ENCODE results near the gene SLC35E2B.
"Not testable (repeated sequence)": the region's sequence is repeated elsewhere in the genome, so short reads cannot be mapped to it uniquely, and the experiment has no call there.

Gene SLC35E2B

DNA sequence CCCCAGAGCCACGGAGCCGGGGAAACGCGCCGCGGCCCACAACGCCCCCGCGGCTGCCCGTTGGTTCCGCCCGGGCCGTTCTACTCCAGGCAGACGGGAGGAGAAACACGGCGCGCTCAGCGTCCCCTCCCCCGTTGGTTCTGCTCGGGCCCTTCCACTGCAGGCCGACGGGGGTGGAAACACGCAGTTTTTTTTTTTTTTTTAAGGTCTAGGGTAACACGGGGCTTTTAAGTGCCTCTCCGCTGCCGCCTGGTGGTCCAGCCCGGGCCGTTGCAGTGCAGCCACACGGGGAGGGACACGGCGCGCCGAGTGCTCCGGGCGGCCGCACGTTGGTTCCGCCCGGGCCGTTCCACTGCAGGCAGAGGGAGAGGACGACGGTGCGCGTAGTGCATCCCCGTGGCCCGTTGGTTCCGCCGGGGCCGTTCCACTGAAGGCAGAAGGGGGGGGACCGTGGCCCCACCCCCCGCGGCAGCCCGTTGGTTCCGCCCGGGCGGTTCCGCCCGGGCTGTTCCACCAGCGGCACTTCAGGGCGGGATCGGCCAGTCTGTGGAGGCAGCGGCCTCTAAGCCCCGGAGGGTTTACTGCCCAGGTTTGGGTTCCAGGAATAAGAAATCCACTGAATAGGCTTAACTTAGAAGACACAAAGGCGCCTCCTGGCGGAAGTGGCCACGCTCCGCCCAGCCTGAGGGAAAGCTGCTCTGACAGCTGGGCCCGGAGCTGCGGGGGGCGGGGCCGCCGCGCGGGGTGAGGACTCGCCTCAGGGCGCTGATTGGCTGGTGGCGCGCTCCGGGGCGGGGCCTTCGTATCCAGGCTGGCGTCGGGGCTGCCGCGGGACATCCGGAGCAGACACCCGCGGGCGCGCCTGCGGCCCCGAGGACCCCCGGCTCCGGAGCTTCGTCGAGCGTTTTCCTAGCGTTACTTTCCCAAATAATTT lies at the start of gene SLC35E2B:
SLC35E2B (minus strand) TSS at position 82 of the 934 bp plus-strand sequence. CDS start 16,096 bp downstream, outside the sequence.
- peak; percentile 96 for DNase-seq

DNA sequence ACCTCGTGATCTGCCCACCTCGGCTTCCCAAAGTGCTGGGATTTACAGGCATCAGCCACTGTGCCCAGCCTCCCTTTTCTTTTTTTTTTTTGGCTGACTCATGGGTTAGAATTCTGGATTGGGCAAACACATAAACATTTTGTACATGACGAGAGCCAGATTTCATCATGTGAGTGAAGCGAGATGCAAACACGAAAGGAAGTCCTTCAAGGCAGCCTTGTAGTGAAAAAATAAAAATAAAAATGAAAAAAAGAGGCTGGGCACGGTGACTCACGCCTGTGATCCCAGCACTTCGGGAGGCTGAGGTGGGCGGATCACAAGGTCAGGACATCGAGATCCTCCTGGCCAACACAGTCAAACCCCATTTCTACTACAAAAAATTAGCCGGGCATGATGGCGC lies 48.4 kb upstream of the SLC35E2B start:
- not testable (repeated sequence) for DNase-seq

DNA sequence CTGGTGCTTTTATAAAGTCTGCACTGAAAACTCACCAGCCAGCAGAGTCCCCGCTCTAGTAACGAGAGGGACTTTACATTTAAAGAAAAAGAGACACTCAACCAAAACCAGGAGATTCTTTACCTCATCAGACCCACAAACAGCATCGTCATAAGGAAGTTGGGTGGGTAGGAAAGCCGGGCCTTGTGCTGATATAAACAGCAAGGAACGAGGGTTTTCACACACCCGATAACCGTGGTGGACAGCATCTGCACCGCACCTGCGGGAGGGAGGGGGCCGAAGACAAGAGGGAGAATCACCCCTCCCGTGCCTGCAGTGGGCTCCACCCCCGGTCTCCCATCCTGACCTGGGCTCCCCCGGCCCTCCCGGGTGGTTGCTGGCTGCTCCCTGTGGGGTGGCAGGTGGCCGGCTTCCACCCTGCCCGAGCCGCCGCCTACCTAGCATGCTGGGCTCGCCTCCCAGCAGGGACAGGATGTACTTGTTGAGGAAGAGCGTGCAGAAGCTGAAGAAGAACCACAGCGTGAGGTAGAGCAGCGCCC lies 46.3 kb upstream of the SLC35E2B start:
- DNase-seq: not testable (repeated sequence)

DNA sequence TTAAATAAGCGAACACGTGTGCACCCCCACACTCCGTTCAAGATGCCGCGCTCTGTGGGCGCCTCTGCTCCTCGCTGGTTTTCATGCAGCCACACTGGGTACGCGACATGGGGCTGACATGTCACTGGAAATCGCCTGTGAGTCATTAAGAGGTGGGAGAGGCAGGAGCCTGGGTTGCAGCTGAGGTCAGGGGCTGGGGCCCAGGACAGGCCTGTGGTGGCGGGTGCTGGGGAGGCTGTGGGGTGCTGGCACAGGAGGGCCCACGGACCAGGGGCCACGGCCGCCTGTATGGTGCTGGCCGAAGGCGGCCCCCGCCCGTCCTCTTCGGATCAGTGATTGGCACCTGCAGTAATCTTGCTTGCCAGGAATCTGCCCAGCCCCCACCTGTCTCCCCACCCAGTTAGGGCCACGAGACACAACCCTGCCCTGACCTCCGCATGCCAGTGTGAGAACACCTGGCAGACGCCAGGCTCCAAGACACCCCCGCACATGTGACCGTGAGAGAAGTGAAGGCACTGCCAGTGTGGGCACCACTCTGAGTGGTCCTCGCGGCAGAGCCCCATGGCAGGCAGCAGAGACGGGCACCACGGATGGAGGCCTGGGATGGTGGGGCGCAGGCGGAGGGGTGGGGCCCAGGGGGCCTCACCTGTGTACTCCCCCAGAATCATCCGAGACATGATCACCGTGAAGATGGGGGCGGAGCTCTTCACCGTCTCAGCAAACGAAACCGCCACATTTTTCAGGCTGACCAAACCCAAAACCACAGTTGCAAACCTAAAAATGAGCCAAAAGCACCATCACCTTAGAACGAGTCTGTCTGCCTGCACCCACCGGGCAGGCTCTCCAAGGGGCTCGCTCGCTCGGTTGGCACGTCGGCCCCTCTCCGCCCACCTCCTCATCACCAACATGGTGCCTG lies 45.3 kb upstream of the SLC35E2B start:
- DNase-seq: not testable (repeated sequence)

DNA sequence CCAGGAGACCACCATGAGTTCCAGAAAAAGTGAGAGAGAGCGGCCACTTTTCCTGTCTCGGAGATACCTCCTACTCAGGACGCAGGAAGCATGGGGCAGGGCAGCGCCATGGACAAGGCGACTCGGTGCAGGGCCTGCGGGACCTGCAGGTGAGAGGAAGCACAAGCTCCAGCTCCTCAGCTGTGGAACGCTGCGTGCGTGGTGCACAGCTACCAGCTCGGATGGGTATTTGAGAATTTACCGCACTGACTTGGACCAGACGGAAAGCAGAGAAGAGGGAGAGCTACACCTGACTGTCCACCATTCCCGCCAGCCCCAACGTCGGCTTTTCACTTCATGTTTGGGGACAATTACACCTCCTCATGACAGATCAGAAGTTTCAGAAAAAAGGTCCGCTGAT lies 39.8 kb upstream of the SLC35E2B start:
- DNase-seq: no peak

DNA sequence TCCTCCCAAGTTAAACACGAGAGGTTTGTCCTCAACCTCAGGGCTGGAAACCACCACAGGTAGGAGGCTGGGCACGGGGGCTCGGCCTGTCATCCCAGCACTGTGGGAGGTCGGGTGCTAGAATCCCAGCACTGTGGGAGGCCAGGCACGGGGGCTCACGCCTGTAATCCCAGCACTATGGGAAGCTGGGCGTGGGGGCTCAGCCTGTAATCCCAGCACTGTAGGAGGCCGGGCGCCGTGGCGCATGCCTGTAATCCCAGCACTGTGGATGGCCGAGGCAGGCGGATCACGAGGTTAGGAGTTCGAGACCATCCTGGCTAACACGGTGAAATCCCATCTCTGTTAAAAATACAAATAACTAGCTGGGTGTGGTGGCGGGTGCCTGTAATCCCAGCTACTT lies 38.3 kb upstream of the SLC35E2B start:
- no peak for DNase-seq

DNA sequence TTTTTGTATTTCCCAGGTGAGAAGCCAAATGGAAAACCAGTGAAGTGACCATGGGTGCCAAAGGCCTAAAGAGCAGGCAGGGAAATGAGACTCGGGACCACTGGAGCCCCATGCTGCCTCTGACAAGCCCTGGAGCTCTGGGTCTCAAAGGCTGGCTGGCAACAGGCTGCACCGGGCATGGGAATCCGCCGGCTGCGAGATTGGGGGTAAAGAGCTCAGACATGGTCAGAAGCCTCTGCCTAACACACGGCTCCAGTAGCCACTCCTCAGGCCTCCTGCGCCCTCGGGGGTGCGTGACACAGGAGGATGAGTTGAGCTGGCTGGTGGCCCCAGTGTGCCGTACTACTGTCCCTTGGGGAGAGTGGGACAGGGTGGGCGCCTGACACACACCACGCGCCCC lies 37.6 kb upstream of the SLC35E2B start:
- DNase-seq: not testable (repeated sequence)

DNA sequence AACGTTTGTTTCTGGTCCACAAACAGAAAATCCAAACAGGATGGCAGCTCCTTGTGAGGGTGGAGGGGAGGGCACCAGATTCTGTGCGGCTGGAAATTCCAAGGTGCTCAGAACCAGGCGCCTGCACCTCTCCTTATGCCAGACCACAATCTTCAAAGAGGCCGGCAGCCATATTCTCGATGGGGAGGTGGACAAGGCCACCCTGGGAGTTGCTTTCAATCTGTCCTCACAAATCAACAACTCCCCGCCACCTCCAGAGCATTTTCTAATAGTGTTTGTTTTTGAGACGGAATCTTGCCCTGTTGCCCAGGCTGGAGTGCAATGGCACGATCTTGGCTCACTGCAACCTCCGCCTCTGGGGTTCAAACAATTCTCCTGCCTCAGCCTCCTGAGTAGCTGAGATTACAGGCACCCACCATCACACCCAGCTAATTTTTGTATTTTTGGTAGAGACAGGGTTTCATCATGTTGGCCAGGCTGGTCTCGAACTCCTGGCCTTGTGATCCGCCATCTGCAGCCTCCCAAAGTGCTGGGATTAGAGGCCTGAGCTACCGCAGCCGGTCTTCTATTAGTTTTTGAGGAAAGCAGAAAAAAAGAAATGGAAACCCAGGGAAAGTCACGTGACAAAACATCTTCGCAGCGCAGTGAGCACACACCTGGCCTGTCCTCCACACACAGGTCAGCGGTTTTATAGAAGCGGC lies 36.7 kb upstream of the SLC35E2B start:
- DNase-seq: not testable (repeated sequence)

DNA sequence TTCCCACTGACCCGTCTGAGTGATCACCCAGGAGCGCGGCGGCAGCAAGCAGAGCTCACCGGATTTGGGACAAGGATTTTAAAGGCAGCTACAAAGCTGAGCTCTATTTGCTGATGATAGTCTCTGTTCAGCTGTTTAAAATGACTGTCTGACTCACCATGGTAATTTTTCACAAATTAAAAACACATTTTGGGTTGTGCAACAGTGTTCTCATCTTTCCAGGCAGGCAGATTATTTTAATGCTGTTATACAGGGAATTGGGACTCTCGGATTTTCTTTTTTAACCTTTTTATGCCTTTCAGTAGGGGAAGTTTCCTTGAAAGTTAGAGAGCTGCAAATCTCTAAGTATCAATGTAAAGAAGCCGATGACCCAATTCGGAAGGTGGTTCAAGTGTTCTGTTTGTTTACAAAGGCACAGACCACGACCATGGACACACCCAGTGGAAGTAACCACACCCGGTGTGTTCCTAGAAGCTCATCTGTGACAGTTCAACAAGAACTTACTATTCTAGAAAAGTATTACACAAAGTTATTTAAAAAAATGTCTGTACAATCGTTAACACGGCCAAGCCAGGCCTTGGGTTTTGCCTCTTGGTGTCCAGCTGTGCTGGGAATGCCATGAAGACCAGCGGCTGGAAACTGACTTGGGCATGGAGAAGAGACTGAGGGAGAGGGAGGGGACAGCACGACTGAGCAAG lies 35.9 kb upstream of the SLC35E2B start:
- DNase-seq: peak; percentile 58

DNA sequence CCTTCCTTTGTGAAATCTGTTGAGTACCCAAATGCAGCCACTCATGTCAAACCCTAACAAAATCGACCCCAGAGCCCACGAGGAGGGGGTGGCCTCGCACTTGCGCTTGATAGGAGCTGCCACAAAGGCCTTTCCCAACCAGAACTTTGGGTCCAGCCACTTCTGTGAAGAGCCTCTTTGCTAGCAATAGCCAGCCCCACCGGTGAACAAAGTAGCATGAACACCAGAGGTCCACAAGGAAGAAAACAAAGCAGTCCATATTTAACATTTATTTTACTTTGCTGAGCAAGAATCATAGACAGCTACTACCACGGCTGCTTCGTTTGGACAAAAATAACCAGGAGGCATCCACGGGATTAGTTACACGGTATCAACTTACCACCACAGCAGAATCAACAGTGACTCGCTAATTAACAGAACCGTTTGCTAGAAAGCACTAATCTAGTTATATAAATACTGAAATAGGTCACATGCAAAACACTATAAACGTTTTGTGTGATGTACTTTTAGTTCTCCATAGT lies 34.6 kb upstream of the SLC35E2B start:
- DNase-seq: not testable (repeated sequence)

DNA sequence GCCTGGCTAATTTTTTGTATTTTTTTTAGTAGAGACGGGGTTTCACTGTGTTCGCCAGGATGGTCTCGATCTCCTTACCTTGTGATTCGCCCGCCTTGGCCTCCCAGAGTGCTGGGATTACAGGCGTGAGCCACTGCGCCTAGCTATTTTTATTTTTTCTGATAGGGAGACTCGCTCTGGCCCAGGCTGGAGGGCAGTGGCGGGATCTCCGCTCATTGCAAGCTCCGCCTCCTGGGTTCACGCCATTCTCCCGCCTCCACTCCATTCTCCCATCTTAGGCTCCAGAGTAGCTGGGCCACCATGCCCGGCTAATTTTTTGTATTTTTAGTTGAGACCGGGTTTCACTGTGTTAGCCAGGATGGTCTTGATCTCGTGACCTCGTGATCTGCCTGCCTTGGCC lies 33.5 kb upstream of the SLC35E2B start:
- not testable (repeated sequence) for DNase-seq

DNA sequence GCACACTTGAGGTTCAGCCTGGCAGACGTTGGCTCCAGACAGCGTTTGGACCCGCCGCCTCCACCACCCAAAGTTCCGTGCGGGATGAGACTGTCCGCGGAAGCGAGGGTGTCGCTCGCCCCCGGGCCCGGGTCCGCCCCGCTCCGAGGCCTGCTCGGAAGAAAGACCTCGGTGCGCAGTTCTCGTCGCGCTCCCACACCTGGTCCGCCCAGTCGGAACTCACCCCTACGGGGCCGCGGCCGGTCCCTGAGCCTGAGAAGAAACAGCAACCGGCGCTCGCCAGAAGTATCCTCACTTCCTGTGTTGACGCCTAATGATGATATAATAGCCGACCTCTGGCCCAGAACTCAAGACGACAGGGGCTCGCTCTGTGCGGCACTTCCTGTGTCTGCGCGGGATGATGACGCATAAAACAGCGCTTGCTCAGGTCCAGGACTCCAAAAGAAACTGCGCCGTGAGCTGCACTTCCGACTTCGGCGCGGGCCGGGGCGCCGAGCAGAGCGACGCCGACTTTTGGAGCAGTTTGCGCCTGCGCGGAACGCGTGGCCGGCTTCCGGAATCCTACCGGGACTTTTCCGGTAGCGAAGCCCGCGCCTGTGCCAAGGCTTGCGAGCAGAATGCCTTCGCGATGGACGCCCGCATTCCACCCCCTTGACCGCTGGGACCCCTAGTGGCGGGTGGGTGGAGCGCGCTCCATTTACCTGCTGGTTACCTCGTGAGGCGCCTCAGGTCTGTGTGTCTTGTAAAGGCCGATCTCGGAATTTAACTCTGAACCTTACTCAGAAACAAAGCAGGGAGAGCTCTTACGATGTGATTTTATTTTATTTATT lies 31.7 kb upstream of the SLC35E2B start, which contains the start of gene CDK11A:
CDK11A (minus strand) TSS at position 323 of the 830 bp plus-strand sequence. CDS start 1,539 bp downstream, outside the sequence.
- peak; percentile 99 for DNase-seq

DNA sequence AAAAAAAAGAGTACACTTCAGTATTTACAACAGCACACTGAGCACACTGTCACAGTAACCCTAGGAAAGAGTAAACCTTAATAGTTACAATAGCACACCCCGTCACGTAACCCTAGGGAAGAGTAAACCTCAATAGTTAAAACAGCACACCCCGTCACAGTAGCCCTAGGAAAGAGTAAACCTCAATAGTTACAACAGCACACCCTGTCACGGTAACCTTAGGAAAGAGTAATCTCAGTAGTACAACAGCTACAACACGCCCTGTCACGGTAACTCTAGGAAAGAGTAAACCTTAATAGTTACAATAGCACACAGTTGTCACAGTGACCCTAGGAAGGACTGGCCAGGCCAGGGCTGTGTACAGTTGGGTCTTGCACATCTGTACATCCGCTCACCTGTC lies 28.6 kb upstream of the SLC35E2B start:
- no peak for DNase-seq

DNA sequence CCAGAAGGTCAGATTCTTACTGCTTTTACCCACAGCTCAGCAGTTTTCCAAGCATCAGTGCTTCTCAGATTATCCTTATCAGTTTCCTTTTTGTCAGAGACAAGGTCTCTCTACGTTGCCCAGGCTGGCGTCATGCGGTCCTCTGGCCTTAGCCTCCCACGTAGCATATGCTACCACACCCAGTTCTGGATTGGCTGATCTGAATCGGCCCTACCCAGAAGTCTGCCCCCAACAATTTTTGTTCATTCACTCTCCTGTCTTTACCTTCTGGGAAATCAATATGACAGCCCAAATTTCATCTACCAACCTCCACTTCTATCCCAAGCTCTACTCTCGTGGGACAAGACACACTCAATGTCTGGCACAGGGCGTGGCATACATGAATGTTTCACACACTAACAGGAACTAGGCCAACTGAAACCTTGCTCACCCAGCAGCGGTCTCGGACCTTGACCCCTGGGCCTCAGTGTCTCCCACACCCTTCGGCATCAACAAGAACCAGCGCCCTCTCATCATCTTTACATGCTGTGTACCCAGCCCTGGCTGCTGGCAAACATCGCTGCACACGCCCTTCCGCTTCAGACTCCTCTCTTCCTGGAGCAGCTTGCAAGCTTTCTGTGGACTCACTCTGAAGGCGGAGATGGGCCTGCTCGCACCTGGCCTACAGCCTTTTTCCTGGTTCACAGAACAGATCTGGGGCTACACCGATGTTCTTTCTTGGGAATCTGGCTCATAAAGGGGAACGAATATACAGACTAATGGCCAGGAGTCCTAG lies 22.7 kb upstream of the SLC35E2B start:
- DNase-seq: peak; percentile 73

DNA sequence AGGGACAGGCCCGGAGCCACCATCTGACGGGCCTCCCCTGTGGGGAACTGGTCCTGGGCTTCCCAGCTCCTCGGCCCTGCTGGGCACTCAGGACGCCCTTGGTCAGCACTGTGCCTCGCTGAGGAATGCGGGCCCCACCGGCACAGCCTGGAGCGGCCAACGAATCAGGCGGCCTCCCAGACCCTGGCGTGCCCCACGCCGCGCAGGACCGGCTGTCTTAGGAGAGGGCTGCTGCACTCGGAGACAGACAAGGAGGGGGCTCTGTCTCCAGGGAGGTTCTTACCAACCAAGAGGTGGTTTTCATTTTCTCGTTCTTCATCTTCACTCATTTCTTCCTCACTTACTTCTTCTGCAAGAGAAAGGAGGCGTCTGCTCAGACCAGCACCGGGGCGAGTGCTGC lies 15.3 kb upstream of the SLC35E2B start:
- DNase-seq: not testable (repeated sequence)

DNA sequence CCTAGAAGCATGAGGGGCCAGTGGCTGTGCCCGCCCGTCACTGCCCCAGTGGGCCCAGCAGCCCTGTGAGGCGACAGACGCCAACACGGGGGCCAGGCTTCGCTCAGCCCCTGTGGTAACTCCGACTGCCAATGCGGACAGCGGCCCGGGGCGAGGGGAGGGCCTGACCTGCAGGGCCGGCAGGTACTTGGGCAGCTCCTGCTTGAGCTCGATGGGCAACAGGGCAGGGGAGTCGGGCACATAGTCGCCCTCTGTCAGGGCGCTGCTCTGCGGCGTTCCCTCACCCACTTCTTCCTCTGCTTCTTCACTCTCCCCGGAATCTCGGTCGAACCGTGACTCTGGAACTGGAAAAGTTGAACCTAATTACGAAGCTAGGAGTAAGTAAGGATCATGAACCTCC lies 14.6 kb upstream of the SLC35E2B start:
- not testable (repeated sequence) for DNase-seq

DNA sequence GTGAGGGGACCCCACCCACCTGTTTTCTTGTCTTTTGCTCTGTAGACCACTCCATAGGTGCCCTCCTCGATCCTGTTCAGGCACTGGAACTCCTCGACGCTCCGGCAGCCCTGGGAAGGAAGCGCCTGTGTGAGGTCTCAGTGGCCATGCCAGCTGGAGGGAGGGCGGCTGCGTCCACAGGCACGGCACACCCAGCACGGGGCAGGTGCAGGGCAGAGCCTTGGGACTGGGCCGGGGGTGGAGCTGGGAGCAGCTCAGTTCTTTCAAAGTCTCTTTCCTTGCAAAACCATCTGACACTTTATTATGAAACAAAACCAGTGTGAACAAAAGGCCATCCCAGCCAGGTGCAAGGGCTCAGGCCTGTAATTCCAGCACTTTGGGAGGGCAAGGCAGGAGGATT lies 13.0 kb upstream of the SLC35E2B start:
- not testable (repeated sequence) for DNase-seq

DNA sequence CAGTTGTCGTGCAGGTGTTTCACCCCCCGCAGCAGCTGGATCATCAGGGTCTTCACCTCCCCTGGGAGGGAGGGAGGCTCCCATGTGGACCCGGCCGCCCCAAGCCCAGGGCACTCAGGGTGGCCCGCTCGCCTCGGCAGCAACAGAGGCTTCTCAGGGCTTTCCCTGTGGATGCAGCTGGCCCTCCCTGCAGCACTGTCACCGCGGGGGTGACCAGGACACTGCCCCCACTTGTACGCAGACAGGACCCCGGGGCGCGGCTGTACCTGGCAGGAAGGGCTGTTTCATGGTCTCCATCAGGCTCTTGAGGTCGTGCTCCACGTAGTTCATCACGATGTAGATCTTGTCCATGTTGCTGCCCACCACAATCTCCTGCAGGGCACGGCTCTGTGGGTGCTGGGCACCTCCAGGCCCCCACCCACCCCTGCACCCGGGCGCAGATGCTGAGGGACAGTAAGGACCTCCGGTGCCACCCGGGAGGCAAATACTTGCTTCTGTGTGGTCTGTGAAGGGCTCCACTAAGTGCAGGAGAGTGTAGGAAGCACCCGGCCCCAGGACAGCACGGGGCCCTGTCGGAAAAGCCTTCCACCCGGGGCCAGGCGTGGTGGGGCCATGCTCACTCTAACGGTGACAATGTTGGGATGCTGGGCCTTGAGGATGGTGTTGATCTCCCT lies 11.8 kb upstream of the SLC35E2B start:
- DNase-seq: not testable (repeated sequence)

DNA sequence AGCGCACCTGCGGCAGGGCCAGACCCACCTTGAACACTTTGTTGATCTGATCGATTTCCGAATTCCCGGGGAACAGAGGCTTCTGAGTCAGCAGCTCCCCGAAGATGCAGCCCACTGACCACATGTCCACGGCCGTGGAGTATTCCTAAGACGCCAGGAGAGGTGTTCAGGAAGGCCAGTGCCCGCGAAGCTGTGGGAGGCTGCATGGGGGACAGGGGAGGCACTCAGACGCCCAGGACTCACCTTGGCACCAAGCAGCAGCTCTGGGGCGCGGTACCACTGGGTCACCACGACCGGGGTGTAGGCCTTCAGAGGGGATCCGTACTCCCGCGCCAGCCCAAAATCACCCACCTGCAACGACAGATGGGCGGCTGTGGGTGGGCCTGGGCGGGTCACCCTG lies 11.2 kb upstream of the SLC35E2B start:
- DNase-seq: no peak

Measured in hematopoietic multipotent progenitor cell treated with erythropoietin and hydrocortisone succinate and interleukin-3 and kit ligand, for 4 days (in vitro differentiated cells).